ENCODE results near the gene RETREG3.

The RETREG3 gene

GRCh38 chr17:42608305-42609181 is 631 bp downstream of the RETREG3 start:
- Histone ChIP-seq H3K4me1 (ENCODE audit: control insufficient read depth, insufficient read depth, low read length) (peaks cover 2% of the 10 kb centered on the region), H3K36me3 (ENCODE audit: control insufficient read depth, insufficient read depth, low read length) (peaks cover 15% of the 10 kb centered on the region)

GRCh38 chr17:42607769-42608168 is 1.4 kb downstream of the RETREG3 start:
- H3K27me3 ChIP-seq (ENCODE audit: control insufficient read depth, insufficient read depth, low read length) = no peaks in the 10 kb centered on the region
- H3K4me3 ChIP-seq (ENCODE audit: low read depth, low read length) = peak overlapping the region; percentile 100
- peaks cover 2% of the 10 kb centered on the region for H3K4me1 ChIP-seq (ENCODE audit: control insufficient read depth, insufficient read depth, low read length)
- peaks cover 10% of the 10 kb centered on the region for H3K36me3 ChIP-seq (ENCODE audit: control insufficient read depth, insufficient read depth, low read length)
- no peaks in the 10 kb centered on the region for H3K9me3 ChIP-seq (ENCODE audit: control insufficient read depth, insufficient read depth, low read length)
- H3K9ac ChIP-seq (ENCODE audit: low read depth, low read length) = no peak overlapping the region

More at GRCh38 chr17:42608305-42609181, 631 bp downstream of the RETREG3 start:
- no peaks in the 10 kb centered on the region for H3K27me3 ChIP-seq (ENCODE audit: control insufficient read depth, insufficient read depth, low read length)
- H3K4me3 ChIP-seq (ENCODE audit: low read depth, low read length) = peak overlapping the region; percentile 100
- no peaks in the 10 kb centered on the region for H3K9me3 ChIP-seq (ENCODE audit: control insufficient read depth, insufficient read depth, low read length)
- peak overlapping the region; percentile 96 for H3K9ac ChIP-seq (ENCODE audit: low read depth, low read length)

GRCh38 chr17:42603318-42603717 is 5.9 kb downstream of the RETREG3 start:
- Histone ChIP-seq H3K27me3 (ENCODE audit: control insufficient read depth, insufficient read depth, low read length) (no peaks in the 10 kb centered on the region), H3K9me3 (ENCODE audit: control insufficient read depth, insufficient read depth, low read length) (no peaks in the 10 kb centered on the region), H3K4me3 (ENCODE audit: low read depth, low read length) (no peak overlapping the region), H3K9ac (ENCODE audit: low read depth, low read length) (no peak overlapping the region), H3K36me3 (ENCODE audit: control insufficient read depth, insufficient read depth, low read length) (no peaks in the 10 kb centered on the region), H3K4me1 (ENCODE audit: control insufficient read depth, insufficient read depth, low read length) (peaks cover 2% of the 10 kb centered on the region)

GRCh38 chr17:42598905-42599304 is 10.3 kb downstream of the RETREG3 start:
- Histone ChIP-seq H3K36me3 (ENCODE audit: control insufficient read depth, insufficient read depth, low read length) (no peaks in the 10 kb centered on the region), H3K9me3 (ENCODE audit: control insufficient read depth, insufficient read depth, low read length) (no peaks in the 10 kb centered on the region), H3K4me3 (ENCODE audit: low read depth, low read length) (no peak overlapping the region), H3K4me1 (ENCODE audit: control insufficient read depth, insufficient read depth, low read length) (no peaks in the 10 kb centered on the region), H3K27me3 (ENCODE audit: control insufficient read depth, insufficient read depth, low read length) (no peaks in the 10 kb centered on the region), H3K9ac (ENCODE audit: low read depth, low read length) (no peak overlapping the region)

- Histone ChIP-seq H3K9me3 (ENCODE audit: control insufficient read depth, insufficient read depth, low read length) (no peaks in the 10 kb centered on the region), H3K36me3 (ENCODE audit: control insufficient read depth, insufficient read depth, low read length) (no peaks in the 10 kb centered on the region), H3K27me3 (ENCODE audit: control insufficient read depth, insufficient read depth, low read length) (no peaks in the 10 kb centered on the region), H3K9ac (ENCODE audit: low read depth, low read length) (no peak overlapping the region), H3K4me3 (ENCODE audit: low read depth, low read length) (no peak overlapping the region), H3K4me1 (ENCODE audit: control insufficient read depth, insufficient read depth, low read length) (no peaks in the 10 kb centered on the region)
Observed at GRCh38 chr17:42596386-42596785, 12.8 kb downstream of the RETREG3 start.

- Histone ChIP-seq H3K4me1 (ENCODE audit: control insufficient read depth, insufficient read depth, low read length) (no peaks in the 10 kb centered on the region), H3K36me3 (ENCODE audit: control insufficient read depth, insufficient read depth, low read length) (no peaks in the 10 kb centered on the region), H3K9me3 (ENCODE audit: control insufficient read depth, insufficient read depth, low read length) (no peaks in the 10 kb centered on the region), H3K4me3 (ENCODE audit: low read depth, low read length) (no peak overlapping the region), H3K9ac (ENCODE audit: low read depth, low read length) (no peak overlapping the region), H3K27me3 (ENCODE audit: control insufficient read depth, insufficient read depth, low read length) (no peaks in the 10 kb centered on the region)
Observed at GRCh38 chr17:42591411-42591810, 17.8 kb downstream of the RETREG3 start.

GRCh38 chr17:42590886-42591285 is 18.3 kb downstream of the RETREG3 start:
- H3K9me3 ChIP-seq (ENCODE audit: control insufficient read depth, insufficient read depth, low read length) = no peaks in the 10 kb centered on the region
- no peaks in the 10 kb centered on the region for H3K4me1 ChIP-seq (ENCODE audit: control insufficient read depth, insufficient read depth, low read length)
- no peaks in the 10 kb centered on the region for H3K36me3 ChIP-seq (ENCODE audit: control insufficient read depth, insufficient read depth, low read length)
- no peak overlapping the region for H3K9ac ChIP-seq (ENCODE audit: low read depth, low read length)
- no peak overlapping the region for H3K4me3 ChIP-seq (ENCODE audit: low read depth, low read length)
- no peaks in the 10 kb centered on the region for H3K27me3 ChIP-seq (ENCODE audit: control insufficient read depth, insufficient read depth, low read length)

- no peak overlapping the region for H3K4me3 ChIP-seq (ENCODE audit: low read depth, low read length)
- H3K9ac ChIP-seq (ENCODE audit: low read depth, low read length) = no peak overlapping the region
- no peaks in the 10 kb centered on the region for H3K4me1 ChIP-seq (ENCODE audit: control insufficient read depth, insufficient read depth, low read length)
- H3K9me3 ChIP-seq (ENCODE audit: control insufficient read depth, insufficient read depth, low read length) = no peaks in the 10 kb centered on the region
- H3K27me3 ChIP-seq (ENCODE audit: control insufficient read depth, insufficient read depth, low read length) = no peaks in the 10 kb centered on the region
- H3K36me3 ChIP-seq (ENCODE audit: control insufficient read depth, insufficient read depth, low read length) = peaks cover 29% of the 10 kb centered on the region
Observed at GRCh38 chr17:42586514-42587230, 22.5 kb downstream of the RETREG3 start.

- Histone ChIP-seq H3K4me1 (ENCODE audit: control insufficient read depth, insufficient read depth, low read length) (no peaks in the 10 kb centered on the region), H3K36me3 (ENCODE audit: control insufficient read depth, insufficient read depth, low read length) (peaks cover 34% of the 10 kb centered on the region), H3K9ac (ENCODE audit: low read depth, low read length) (no peak overlapping the region), H3K4me3 (ENCODE audit: low read depth, low read length) (no peak overlapping the region), H3K27me3 (ENCODE audit: control insufficient read depth, insufficient read depth, low read length) (no peaks in the 10 kb centered on the region), H3K9me3 (ENCODE audit: control insufficient read depth, insufficient read depth, low read length) (no peaks in the 10 kb centered on the region)
Observed at GRCh38 chr17:42585353-42585752, 23.8 kb downstream of the RETREG3 start.

GRCh38 chr17:42584880-42585279 is 24.3 kb downstream of the RETREG3 start:
- Histone ChIP-seq H3K4me1 (ENCODE audit: control insufficient read depth, insufficient read depth, low read length) (no peaks in the 10 kb centered on the region), H3K9ac (ENCODE audit: low read depth, low read length) (no peak overlapping the region), H3K9me3 (ENCODE audit: control insufficient read depth, insufficient read depth, low read length) (no peaks in the 10 kb centered on the region), H3K27me3 (ENCODE audit: control insufficient read depth, insufficient read depth, low read length) (no peaks in the 10 kb centered on the region), H3K36me3 (ENCODE audit: control insufficient read depth, insufficient read depth, low read length) (peaks cover 34% of the 10 kb centered on the region), H3K4me3 (ENCODE audit: low read depth, low read length) (no peak overlapping the region)

- no peaks in the 10 kb centered on the region for H3K27me3 ChIP-seq (ENCODE audit: control insufficient read depth, insufficient read depth, low read length)
- peaks cover 39% of the 10 kb centered on the region for H3K36me3 ChIP-seq (ENCODE audit: control insufficient read depth, insufficient read depth, low read length)
- H3K4me3 ChIP-seq (ENCODE audit: low read depth, low read length) = no peak overlapping the region
- H3K4me1 ChIP-seq (ENCODE audit: control insufficient read depth, insufficient read depth, low read length) = peaks cover 2% of the 10 kb centered on the region
- no peaks in the 10 kb centered on the region for H3K9me3 ChIP-seq (ENCODE audit: control insufficient read depth, insufficient read depth, low read length)
- H3K9ac ChIP-seq (ENCODE audit: low read depth, low read length) = no peak overlapping the region
Observed at GRCh38 chr17:42581744-42582270, 27.4 kb downstream of the RETREG3 start.
